Suprapubic skin (tissue), 4 donors: ENCODE measurements around the gene CROT.

Experiments
- CTCF ChIP-seq, 2 donors: fragments of 200-600 bp in 1 of 2; fragments of 450-650 bp in 1 of 2; sonication (generic) in 1 of 2; IDR thresholded peaks; one replicate each; pipeline ENCODE4 v1.5.1; 2016 to 2019; ENCODE audit warnings: antibody characterized with exemption in 2 of 2, mild to moderate bottlenecking in 1 of 2, moderate library complexity in 1 of 2
- EP300 ChIP-seq: sonication (generic); formaldehyde crosslinking; IDR thresholded peaks from one replicate; pipeline ENCODE4 v1.6.1; 2017; ENCODE audit warnings: antibody characterized with exemption
- POLR2A ChIP-seq, 2 donors: fragments of 450-650 bp; IDR thresholded peaks; one replicate each; pipeline ENCODE4 v1.6.1; 2017; ENCODE audit warnings: antibody characterized with exemption in 2 of 2, mild to moderate bottlenecking in 2 of 2, moderate library complexity in 2 of 2
- POLR2AphosphoS5 ChIP-seq, 3 donors: sonication (generic); formaldehyde crosslinking; IDR thresholded peaks; one replicate each; pipeline ENCODE4 v1.6.1; 2017; ENCODE audit warnings: antibody characterized with exemption in 3 of 3

GRCh38 chr7:87359366-87359765, 13.9 kb downstream of the CROT start:
- no peak for TF ChIP-seq CTCF (IDR thresholded peaks at IDR 0.05)
- TF ChIP-seq POLR2AphosphoS5 (IDR thresholded peaks at IDR 0.05) = no peak
- no peak for TF ChIP-seq EP300
- no peak for TF ChIP-seq POLR2A (IDR thresholded peaks at IDR 0.05)
